Epithelial cell of esophagus (primary cell): Measurements from ENCODE around the gene TTLL6.

Source experiments
- DNase-seq: peaks from one replicate; pipeline ENCODE4 v3.0.0; 2010; ENCODE audit warnings: low read depth
- H3K4me3 ChIP-seq: 2 replicates; pipeline ENCODE4 v1.5.1; 2011; ENCODE audit warnings: mild to moderate bottlenecking, low read length, control low read depth
- CTCF ChIP-seq: IDR thresholded peaks from 2 replicates; pipeline ENCODE4 v1.5.1; 2011; ENCODE audit warnings: low read depth, mild to moderate bottlenecking, low read length, control low read depth, inconsistent platforms; ENCODE audit not compliant: insufficient read depth; ENCODE audit errors: missing control alignments

Gene TTLL6

GRCh38 chr17:48730240-48730550 is 86.8 kb downstream of the TTLL6 start:
- DNase-seq: no peak
- TF ChIP-seq CTCF: no peak
- no peak overlapping the region for H3K4me3 ChIP-seq

- no peak for TF ChIP-seq CTCF
- no peak overlapping the region for H3K4me3 ChIP-seq
- DNase-seq: no peak
Measured at GRCh38 chr17:48729335-48730239, 87.4 kb downstream of the TTLL6 start.

- DNase-seq: no peak
- H3K4me3 ChIP-seq: no peak within 1 kb of the TSS
- no peak for TF ChIP-seq CTCF
Measured at GRCh38 chr17:48728232-48729231, 88.5 kb downstream of the TTLL6 start, which contains the start of gene HOXB13. Gene HOXB13 (minus strand): TSS chr17:48728750. CDS start chr17:48728593, 157 bp downstream.

GRCh38 chr17:48727415-48728175 is 89.4 kb downstream of the TTLL6 start:
- no peak overlapping the region for H3K4me3 ChIP-seq
- DNase-seq: no peak
- no peak for TF ChIP-seq CTCF

GRCh38 chr17:48726916-48727286 is 90.1 kb downstream of the TTLL6 start:
- no peak for TF ChIP-seq CTCF
- no peak overlapping the region for H3K4me3 ChIP-seq
- DNase-seq: no peak

- DNase-seq: no peak
- H3K4me3 ChIP-seq: no peak overlapping the region
- no peak for TF ChIP-seq CTCF
Measured at GRCh38 chr17:48726114-48726915, 90.7 kb downstream of the TTLL6 start.
